A549 treated with AZD2906 at 1 μM for 4 hours (cell line): Measurements from ENCODE around the gene ADGRG2. TPM values are rescaled to one million over a fixed set of nuclear protein-coding genes. Genes with fewer than 3 reads are reported as not detected.

Experiments
- total RNA-seq: library from RNA; stranded (reverse); fragments of 200-300 nt; extraction: Qiagen RNA extraction; gene quantifications from 5 replicates; pipeline ENCODE4 v1.2.3, GENCODE V29; 2022

The ADGRG2 gene, protein sequence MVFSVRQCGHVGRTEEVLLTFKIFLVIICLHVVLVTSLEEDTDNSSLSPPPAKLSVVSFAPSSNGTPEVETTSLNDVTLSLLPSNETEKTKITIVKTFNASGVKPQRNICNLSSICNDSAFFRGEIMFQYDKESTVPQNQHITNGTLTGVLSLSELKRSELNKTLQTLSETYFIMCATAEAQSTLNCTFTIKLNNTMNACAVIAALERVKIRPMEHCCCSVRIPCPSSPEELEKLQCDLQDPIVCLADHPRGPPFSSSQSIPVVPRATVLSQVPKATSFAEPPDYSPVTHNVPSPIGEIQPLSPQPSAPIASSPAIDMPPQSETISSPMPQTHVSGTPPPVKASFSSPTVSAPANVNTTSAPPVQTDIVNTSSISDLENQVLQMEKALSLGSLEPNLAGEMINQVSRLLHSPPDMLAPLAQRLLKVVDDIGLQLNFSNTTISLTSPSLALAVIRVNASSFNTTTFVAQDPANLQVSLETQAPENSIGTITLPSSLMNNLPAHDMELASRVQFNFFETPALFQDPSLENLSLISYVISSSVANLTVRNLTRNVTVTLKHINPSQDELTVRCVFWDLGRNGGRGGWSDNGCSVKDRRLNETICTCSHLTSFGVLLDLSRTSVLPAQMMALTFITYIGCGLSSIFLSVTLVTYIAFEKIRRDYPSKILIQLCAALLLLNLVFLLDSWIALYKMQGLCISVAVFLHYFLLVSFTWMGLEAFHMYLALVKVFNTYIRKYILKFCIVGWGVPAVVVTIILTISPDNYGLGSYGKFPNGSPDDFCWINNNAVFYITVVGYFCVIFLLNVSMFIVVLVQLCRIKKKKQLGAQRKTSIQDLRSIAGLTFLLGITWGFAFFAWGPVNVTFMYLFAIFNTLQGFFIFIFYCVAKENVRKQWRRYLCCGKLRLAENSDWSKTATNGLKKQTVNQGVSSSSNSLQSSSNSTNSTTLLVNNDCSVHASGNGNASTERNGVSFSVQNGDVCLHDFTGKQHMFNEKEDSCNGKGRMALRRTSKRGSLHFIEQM
- 10.4 to 12.0 TPM (median 11.1 TPM) in 5 replicates for total RNA-seq

DNA sequence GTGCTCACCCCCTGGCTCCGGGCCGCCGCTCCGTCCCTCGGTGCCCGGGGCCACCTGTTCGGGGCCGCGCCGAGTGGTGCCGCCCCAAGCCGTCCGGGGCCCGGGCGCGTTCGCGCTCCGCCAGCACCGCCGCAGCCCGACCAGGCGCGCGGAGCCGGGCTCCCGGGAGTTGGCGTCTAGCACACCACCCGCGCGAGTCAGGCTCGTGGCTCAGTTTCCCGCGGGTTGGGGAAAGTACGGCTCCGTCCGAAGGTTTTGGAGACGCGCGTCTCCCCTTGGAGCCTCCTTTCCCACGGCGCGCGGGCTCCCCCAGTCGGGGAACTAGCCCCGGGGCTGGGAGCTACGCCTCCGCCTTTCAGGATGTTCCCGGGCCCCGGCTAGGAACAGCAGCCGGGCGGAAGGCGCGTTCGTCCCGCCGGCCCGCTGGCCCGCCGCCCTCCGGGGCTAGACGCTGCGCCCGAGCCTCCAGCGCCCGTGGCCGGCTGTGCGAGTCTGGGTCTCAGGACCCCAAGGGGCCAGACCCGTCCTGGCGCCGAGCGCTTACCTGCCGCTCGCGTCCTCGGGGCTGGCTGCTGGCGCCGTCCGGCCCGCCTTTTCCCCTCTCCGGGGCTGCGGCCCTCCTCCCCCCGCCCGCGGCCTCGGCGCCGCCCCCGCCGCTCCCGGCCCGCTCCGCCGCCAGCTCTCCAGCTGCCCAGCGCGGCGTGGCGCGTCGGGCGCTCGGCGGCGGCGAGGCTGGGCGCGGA is at the start of gene ADGRG2:
TSS of gene ADGRG2 (minus strand) at position 571 of the 743 bp plus-strand sequence. CDS start 53,634 bp downstream, outside the sequence.

DNA sequence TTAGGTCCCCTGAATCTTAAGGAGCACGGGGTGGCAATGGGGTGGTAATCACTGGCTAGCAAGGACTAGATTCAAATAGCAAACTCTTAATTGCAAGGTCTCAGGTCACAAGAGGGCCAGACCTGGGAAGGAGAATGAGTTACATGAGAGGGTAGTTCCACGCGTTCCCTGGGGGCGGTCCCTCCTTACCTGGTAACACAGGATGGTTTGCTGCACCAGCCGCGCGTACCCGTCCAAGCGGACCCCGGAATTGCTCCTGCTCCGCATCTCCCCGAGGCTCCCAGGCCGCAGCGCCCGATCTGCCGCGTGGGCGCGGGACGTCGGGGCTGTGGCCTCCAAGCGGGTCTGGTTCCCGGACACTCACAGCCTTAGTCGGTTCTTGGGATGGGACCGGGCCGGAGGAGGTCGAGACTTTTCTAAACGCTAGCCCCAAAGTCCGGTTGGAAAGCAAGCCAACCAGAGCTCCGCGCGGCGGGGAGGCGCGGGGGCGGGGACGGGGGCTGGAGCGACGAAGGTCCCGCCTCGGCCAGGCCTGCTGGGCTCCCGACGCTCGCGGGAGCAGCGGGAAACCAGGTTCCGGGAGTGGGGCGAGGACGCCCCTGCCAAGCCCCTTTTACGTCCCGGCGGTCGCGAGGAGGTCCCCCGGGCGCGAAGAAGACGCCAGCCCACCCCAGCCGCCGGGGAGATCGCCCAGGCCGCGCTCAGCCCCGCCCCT is 138.4 kb downstream of the ADGRG2 start, which contains the start of gene PHKA2:
TSS of gene PHKA2 (minus strand) at position 449 of the 715 bp plus-strand sequence. CDS start at position 267, 182 bp downstream.

Other genes with a start within 250 kb of the ADGRG2 start
- 12.2 to 15.4 TPM (median 13.9 TPM) in 5 replicates for gene PHKA2, start 138.4 kb downstream of the ADGRG2 start, total RNA-seq
- gene PDHA1, start 221.5 kb upstream of the ADGRG2 start, total RNA-seq = 242 to 322 TPM (median 308 TPM) in 5 replicates